NCI-H774 (cell line): ENCODE results near the gene HIVEP1.
"Not testable (repeated sequence)": the region's sequence is repeated elsewhere in the genome, so short reads cannot be mapped to it uniquely, and the experiment has no call there.

Experiments
- DNase-seq: peaks from one replicate; lab custom pipeline; 2025; lab: John Stamatoyannopoulos, UW

Gene HIVEP1

DNA sequence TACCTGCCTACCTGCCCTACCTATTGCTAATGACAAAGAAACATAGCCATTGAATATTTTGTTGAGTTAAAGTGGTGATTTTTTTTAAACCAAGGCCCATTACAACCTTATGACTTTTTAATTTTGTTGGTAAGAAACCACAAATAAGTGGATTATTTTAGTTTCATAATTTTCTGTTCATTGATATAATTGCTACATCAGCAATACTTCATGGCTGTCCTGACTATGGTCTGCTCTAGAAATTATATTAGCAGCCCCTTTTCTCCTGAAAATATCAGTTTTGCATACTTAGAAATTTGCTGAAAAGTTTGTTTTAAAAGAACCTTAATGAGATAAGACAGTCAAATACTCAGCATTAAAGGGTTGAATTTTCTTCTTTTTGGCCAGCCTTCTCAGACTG is 106.5 kb downstream of the HIVEP1 start:
- DNase-seq = no peak

- DNase-seq = no peak
Measured at GRCh38 chr6:12119085-12119588, 107.0 kb downstream of the HIVEP1 start.

DNA sequence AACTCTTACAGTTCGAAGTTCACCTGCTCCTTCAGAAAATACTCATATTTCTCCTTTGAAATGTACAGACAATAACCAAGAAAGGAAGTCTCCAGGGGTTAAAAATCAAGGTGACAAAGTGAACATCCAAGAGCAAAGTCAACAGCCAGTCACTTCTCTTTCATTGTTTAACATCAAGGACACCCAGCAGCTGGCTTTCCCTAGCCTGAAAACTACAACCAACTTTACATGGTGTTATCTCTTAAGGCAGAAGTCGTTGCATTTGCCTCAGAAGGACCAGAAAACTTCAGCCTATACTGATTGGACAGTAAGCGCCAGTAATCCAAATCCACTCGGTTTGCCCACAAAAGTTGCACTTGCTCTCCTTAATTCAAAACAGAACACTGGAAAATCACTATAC is 113.3 kb downstream of the HIVEP1 start:
- DNase-seq = no peak

GRCh38 chr6:12126051-12126450 is 113.9 kb downstream of the HIVEP1 start:
- DNase-seq = no peak

- DNase-seq = no peak
Measured at GRCh38 chr6:12129523-12129922, 117.4 kb downstream of the HIVEP1 start.

- no peak for DNase-seq
Measured at GRCh38 chr6:12132351-12133222, 120.5 kb downstream of the HIVEP1 start.

DNA sequence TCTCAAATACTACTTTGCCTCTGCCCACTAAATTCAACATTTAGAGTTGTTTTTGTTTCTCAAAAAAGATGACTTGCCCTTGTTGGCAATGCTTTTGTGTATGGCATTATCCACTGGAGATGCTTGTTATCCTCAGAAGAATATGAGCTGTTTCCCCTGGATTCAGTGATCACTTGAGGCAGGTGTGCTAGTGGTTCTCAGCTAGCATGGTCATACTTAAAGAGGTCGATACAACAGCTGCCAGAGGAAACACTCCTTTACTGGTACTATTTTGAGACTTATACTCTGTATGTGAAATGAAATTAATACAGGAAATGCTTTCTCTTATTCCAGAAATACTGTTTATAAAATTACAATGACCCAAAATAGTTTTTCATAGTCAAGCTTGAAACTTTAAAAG is 122.5 kb downstream of the HIVEP1 start:
- no peak for DNase-seq

- no peak for DNase-seq
Measured at GRCh38 chr6:12134991-12135390, 122.9 kb downstream of the HIVEP1 start.

DNA sequence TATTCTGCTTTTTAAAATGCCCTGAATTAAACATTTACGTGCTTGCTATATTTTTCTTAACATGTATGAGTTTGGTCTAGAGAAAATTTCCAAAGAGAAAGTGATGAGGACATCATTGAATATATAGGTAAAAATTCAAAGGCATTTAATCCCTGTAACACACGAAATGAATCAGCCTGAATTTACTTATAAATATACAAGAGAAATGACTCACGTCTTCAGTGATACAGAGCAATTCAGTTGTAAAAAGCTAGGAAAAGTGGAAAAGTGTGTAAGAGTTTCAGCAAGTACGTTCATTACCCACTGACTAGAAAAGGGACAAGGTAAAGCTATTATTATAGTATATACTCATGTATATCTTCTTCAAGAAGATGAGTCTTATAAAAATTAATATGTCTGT is 124.8 kb downstream of the HIVEP1 start:
- DNase-seq = no peak

DNA sequence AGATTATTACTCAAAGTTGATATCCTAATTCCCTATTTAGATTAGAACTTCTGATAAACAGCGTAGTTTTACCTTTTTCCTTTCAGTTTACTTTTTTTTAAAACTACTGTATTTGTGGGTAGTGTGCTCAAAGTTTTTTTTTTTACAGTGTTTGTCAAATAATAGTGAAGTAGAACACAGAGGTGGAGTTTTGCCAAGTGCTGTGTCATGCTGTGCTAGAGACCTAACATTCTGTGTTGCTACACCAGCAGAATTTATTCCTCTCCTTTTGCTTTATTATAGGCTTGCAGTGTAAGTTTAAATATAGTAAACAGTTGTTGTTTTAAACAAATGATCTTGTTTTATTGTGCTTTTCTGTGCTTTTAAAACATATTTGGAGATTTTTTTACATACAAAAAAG is 125.4 kb downstream of the HIVEP1 start:
- DNase-seq = peak; percentile 11

GRCh38 chr6:12138381-12138780 is 126.3 kb downstream of the HIVEP1 start:
- DNase-seq = no peak

DNA sequence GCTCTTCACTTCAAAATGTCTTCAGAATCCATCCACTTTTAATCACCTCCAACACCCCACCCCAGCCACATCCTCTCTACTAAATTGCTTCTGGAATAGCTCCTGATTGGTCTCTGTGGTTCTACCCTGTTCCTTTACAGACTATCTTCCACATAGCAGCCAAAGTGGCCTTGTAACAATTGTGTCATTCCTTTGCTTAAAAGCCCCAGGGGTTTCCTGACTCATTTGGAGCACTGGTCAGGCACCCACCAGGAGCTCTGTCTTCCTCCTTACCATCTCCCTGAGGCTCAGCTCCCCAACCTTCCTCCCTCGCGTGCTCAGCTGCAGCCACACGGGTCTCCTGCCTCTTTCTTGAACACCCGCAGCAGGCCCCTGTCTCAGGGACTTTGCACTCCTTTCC is 126.8 kb downstream of the HIVEP1 start:
- DNase-seq = no peak

DNA sequence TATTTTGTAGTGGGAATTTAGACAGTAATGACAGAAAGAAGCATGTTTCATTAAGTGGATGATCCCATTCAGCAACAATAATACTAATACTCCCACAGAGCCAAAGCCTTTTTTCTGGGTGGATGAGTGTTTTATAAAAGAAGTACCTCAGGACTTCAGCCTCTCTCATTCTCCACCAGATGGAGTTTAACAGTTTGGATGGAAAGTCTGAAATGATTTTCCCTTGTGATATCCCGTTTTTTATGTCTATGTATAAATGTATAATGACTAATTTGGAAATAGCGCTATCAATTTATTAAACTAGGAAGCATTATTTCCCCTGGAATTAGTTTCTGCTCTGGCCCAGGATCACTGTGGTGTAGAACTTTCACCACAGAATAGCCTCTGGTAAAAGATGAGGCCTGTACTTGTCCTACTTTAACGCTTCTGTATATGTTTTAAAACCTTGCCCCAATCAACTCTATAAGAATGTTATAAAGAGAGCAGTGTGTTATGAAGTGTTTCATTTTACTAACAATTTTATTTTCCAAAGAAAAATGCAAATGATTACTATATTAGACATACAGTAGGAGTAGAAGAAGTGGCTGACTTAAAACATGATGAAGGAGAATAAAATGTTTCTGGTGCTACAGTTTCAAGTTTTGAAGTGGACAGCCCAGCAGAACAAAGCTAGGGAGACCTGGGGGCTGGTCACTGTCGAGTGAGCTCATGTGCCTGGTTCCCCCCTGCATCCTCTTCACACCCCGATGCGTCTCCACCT is 135.6 kb downstream of the HIVEP1 start:
- DNase-seq = no peak

GRCh38 chr6:12148317-12148801 is 136.2 kb downstream of the HIVEP1 start:
- DNase-seq = no peak

DNA sequence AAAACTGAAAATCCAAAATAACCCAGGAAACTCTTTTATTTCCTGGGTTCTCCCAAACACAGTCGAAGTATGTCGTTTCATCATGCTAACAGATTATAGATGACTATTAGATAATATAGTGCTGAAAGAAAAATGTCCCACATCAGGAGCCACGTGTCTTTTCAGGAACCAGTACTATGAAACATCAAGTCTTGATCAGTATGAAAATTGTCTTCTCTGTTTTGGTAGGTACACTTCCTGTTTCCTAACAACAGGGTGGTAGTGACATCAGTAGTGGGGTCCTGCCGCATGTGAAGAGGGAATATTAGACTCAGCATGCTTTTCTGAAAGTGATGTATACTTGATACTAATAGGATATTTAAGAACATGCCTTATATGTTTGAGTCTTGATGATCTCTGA is 136.7 kb downstream of the HIVEP1 start:
- no peak for DNase-seq

DNA sequence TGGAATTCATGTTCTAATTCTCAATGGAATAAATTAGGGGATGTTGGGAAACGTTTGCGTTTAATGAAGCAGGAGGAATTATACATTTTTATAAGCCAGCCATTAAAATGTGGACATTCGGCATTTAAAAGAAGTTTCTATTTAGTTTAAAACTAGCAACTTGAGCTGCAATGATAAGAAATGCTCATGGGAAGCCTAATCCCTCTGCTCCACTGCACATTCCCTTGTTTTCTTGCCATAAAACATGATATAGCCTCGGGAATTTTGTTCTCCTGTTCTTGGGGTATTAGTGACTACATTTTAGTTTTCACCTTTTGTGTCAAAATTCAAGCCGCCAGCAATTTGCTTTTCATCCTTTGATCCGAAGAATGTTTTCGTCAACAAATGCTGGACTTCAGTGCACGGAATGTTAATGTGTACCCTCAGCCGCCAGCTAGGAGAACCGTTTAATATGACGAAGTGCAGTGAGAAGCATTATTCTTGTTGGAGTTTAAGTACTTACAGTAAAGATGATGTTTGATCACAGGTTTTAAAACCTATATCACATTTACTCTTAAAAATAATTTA is 137.9 kb downstream of the HIVEP1 start:
- no peak for DNase-seq

DNA sequence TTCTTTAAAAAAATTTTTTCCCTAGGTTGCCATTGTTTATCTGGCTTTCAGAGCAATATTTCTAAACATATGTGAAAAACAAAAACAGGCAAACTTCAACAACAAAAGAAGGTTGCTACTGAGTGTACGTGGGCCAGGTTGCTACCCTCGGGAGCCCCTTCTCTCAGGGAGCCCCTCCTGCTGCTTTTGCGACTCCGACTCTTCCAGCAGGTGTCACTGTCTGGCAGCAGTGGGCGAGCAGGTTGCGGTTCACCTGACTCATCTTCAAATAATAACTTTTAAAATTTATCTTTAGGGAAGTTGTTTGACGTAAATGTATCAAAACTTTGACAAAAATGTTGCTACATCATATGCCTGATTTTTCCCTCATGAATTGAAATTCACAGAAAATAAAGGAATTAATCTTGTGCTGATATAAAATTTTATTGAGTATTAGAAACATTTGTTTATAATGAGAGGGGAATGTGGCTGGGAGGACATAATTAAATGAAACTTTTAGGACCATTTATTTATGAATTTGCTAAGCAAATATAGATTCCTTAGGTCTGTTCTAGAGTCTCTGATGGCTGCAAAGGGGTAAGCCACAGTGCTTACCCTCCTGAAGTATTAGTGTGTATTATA is 138.8 kb downstream of the HIVEP1 start:
- no peak for DNase-seq

GRCh38 chr6:12151433-12151820 is 139.3 kb downstream of the HIVEP1 start:
- no peak for DNase-seq

DNA sequence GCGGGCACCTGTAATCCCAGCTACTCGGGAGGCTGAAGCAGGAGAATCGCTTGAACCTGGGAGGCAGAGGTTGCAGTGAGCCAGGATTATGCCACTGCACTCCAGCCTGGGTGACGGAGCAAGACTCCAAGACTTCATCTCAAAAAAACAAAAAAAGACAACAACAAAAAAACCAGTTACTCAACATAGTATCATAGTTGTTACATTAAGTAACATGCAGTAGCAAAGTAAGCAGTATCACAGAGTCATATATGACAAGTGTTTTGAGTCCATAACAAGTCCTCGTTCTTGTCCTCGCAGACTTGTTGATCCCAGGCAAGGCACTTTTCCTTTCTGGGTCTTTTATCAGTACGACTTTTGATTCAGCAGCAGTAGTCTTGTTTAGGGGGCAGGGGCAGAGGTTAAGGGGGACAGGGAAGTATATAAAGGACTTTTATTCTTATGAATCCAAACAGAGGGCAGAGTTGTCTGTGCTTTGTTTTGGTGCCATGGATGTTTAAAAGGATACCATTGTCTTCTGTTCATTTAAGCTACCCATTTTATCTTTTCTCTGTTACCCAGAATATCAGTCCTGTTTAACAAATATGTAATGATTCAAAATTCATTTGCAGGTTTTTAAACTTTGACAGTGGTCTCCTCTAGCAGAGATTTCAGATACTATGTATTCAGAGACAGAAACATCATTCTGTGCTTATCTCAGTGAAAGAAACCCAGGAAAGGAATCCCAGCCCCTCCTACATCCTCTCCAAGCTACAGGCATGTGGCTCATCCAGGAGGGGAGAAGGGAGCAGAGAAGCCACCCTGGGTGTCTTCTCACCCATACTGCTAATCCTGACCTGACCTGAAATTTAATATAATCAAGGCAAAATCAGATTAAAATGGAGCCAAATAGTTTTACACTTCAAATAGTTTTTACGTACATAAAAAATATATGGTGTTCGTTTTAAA is 140.2 kb downstream of the HIVEP1 start:
- no peak for DNase-seq

DNA sequence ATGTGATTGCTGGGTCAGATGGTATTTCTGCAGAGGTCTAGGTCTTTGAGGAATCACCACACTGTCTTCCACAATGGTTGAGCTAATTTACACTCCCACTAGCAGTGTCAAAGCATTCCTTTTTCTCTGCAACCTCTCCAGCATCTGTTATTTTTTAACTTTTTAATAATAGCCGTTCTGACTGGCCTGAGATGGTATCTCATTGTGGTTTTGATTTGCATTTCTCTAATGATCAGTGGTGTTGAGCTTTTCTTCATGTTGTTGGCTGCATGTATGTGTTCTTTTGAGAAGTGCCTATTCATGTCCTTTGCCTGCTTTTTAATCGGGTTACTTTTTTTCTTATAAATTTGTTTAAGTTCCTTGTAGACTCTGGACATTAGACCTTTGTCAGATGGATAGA is 143.7 kb downstream of the HIVEP1 start:
- not testable (repeated sequence) for DNase-seq
